Transverse colon (tissue), 4 donors: Measurements from ENCODE around the gene ZNF544.

Experiments
- EP300 ChIP-seq: sonication (generic); formaldehyde crosslinking; IDR thresholded peaks from one replicate; pipeline ENCODE4 v1.6.1; 2017; ENCODE audit warnings: antibody characterized with exemption, low read depth
- POLR2A ChIP-seq: fragments of 450-650 bp; IDR thresholded peaks from one replicate; pipeline ENCODE4 v1.6.1; 2016; ENCODE audit warnings: antibody characterized with exemption, mild to moderate bottlenecking, moderate library complexity
- POLR2AphosphoS5 ChIP-seq, 3 donors: sonication (generic); formaldehyde crosslinking; IDR thresholded peaks; one replicate each; pipeline ENCODE4 v1.6.1; 2016; ENCODE audit warnings: antibody characterized with exemption in 3 of 3
- TF ChIP-seq, protein P1 (sequence below), 5 experiments: fragments of 200-600 bp in 3 of 5; fragments of 450-650 bp in 2 of 5; sonication (generic) in 3 of 5; IDR thresholded peaks; 1 replicate in 2 of 5; 2 replicates in 3 of 5; pipeline ENCODE4 v1.5.1; 2016 to 2017; ENCODE audit warnings: antibody characterized with exemption in 5 of 5, inconsistent platforms in 3 of 5, mild to moderate bottlenecking in 2 of 5, moderate library complexity in 1 of 5

DNA sequence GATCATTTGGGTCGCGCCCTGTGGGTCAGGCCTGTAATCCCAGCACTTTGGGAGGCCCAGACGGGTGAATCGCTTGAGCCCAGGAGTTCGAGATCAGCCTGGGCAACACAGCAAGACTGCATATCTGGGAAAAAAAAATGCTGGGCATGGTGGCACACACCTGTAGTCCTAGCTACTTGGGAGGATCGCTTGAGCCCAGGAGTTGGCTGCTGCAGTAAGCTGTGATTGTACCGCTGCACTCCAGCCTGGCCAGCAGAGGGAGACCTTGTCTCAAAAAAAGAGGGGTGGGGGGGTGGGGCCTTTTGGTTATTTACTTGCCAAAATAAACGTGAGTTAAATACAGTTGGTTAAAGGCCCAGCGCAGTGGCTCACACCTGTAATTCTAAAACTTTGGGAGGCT, 9.8 kb upstream of the ZNF544 start:
- TF ChIP-seq POLR2A (no peak), POLR2AphosphoS5 (IDR thresholded peaks at IDR 0.05) (no peak), EP300 (no peak)
- TF ChIP-seq, protein P1, sequence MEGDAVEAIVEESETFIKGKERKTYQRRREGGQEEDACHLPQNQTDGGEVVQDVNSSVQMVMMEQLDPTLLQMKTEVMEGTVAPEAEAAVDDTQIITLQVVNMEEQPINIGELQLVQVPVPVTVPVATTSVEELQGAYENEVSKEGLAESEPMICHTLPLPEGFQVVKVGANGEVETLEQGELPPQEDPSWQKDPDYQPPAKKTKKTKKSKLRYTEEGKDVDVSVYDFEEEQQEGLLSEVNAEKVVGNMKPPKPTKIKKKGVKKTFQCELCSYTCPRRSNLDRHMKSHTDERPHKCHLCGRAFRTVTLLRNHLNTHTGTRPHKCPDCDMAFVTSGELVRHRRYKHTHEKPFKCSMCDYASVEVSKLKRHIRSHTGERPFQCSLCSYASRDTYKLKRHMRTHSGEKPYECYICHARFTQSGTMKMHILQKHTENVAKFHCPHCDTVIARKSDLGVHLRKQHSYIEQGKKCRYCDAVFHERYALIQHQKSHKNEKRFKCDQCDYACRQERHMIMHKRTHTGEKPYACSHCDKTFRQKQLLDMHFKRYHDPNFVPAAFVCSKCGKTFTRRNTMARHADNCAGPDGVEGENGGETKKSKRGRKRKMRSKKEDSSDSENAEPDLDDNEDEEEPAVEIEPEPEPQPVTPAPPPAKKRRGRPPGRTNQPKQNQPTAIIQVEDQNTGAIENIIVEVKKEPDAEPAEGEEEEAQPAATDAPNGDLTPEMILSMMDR (IDR thresholded peaks at IDR 0.05), result peak in 2 of 5 experiments; percentile 13 to 15
